ENCODE results near the gene PDE9A.

- TF ChIP-seq, protein P1, sequence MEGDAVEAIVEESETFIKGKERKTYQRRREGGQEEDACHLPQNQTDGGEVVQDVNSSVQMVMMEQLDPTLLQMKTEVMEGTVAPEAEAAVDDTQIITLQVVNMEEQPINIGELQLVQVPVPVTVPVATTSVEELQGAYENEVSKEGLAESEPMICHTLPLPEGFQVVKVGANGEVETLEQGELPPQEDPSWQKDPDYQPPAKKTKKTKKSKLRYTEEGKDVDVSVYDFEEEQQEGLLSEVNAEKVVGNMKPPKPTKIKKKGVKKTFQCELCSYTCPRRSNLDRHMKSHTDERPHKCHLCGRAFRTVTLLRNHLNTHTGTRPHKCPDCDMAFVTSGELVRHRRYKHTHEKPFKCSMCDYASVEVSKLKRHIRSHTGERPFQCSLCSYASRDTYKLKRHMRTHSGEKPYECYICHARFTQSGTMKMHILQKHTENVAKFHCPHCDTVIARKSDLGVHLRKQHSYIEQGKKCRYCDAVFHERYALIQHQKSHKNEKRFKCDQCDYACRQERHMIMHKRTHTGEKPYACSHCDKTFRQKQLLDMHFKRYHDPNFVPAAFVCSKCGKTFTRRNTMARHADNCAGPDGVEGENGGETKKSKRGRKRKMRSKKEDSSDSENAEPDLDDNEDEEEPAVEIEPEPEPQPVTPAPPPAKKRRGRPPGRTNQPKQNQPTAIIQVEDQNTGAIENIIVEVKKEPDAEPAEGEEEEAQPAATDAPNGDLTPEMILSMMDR (IDR thresholded peaks at IDR 0.05) = no peak
- no peak for TF ChIP-seq POLR2AphosphoS5 (IDR thresholded peaks at IDR 0.05)
These were observed 41.0 kb upstream of the PDE9A start for GRCh38 chr21:42612390-42612789.

Data from esophagus muscularis mucosa (tissue), 3 donors.